Measurements from ENCODE around the gene RBPMS2. TPM values are rescaled to one million over a fixed set of nuclear protein-coding genes. Genes with fewer than 3 reads are reported as not detected.

The RBPMS2 gene
- polyA plus RNA-seq, 1 donor (not counting 4 experiments of a cell fraction or from before 2014, with no cell fraction given), result not detected

DNA sequence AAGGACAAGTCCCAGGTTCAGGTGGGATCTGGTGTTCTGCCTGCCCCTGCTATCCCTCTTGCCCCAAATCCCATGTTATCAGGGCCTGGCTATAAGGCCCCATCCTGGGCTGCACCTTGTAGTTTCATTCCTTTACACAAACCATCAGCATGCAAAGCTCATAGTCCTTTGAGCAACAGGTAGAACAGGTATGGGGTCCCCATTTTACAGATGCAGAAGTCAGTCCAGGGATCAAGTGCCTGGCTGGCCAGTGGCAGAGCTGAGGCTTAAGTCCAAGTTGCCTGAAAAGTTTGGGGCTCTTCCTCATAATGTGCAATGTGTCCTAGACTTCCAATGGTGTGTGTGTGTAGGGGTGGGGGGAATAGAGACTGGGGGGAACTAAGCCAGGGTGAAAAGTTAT lies 11.9 kb downstream of the RBPMS2 start:
- H3K79me2 ChIP-seq (ENCODE audit: control insufficient read depth, insufficient read depth, low read length), result no peaks in the 10 kb centered on the region
- H3K27me3 ChIP-seq (ENCODE audit: control insufficient read depth, extremely low read depth, insufficient read depth, low read length), result no peaks in the 10 kb centered on the region
- no peak overlapping the region for H2AFZ ChIP-seq (ENCODE audit: control insufficient read depth, low read length)
- H3K9ac ChIP-seq (ENCODE audit: control insufficient read depth, extremely low read depth, insufficient read depth, low read length), result no peak overlapping the region
- H3K36me3 ChIP-seq (ENCODE audit: control insufficient read depth in 2 of 2, extremely low read depth in 1 of 2, insufficient read depth in 2 of 2, low read length in 2 of 2), result no peaks in the 10 kb centered on the region
- FAIRE-seq (no peak), DNase-seq (ENCODE audit: low read depth, low spot score) (no peak)
- dilution Hi-C loops (cut with MboI; ENCODE audit: extremely low pct_ligation_motif_present, low sequenced_read_pairs), result no loop called here
- H3K9me1 ChIP-seq (ENCODE audit: control insufficient read depth, extremely low read depth, insufficient read depth, low read length), result no peaks in the 10 kb centered on the region
- no peaks in the 10 kb centered on the region for H4K20me1 ChIP-seq (ENCODE audit: control insufficient read depth, extremely low read depth, insufficient read depth, low read length)
- no peak for TF ChIP-seq EZH2 (IDR thresholded peaks at IDR 0.05; ENCODE audit: low read length)
- TF ChIP-seq, protein P1, sequence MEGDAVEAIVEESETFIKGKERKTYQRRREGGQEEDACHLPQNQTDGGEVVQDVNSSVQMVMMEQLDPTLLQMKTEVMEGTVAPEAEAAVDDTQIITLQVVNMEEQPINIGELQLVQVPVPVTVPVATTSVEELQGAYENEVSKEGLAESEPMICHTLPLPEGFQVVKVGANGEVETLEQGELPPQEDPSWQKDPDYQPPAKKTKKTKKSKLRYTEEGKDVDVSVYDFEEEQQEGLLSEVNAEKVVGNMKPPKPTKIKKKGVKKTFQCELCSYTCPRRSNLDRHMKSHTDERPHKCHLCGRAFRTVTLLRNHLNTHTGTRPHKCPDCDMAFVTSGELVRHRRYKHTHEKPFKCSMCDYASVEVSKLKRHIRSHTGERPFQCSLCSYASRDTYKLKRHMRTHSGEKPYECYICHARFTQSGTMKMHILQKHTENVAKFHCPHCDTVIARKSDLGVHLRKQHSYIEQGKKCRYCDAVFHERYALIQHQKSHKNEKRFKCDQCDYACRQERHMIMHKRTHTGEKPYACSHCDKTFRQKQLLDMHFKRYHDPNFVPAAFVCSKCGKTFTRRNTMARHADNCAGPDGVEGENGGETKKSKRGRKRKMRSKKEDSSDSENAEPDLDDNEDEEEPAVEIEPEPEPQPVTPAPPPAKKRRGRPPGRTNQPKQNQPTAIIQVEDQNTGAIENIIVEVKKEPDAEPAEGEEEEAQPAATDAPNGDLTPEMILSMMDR (optimal IDR thresholded peaks at IDR 0.05 in 1 of 3, IDR thresholded peaks at IDR 0.05 in 1 of 3, conservative IDR thresholded peaks at IDR 0.05 in 1 of 3; ENCODE audit: extremely low read depth in 1 of 3, insufficient read depth in 2 of 3, low read length in 3 of 3), result no peak
- H3K27ac ChIP-seq (ENCODE audit: control insufficient read depth, insufficient read depth, low read length), result no peak overlapping the region
- no peaks in the 10 kb centered on the region for H3K9me3 ChIP-seq (ENCODE audit: control insufficient read depth, low read depth, low read length)
- H3K4me1 ChIP-seq (ENCODE audit: control insufficient read depth, extremely low read depth, insufficient read depth, low read length), result no peaks in the 10 kb centered on the region
- H3K4me3 ChIP-seq (ENCODE audit: control insufficient read depth in 2 of 3, extremely low read depth in 1 of 3, insufficient read depth in 2 of 3, low read depth in 1 of 3, low read length in 3 of 3), result no peak overlapping the region
- no peak overlapping the region for H3K4me2 ChIP-seq (ENCODE audit: control insufficient read depth, extremely low read depth, insufficient read depth, low read depth, low read length)

DNA sequence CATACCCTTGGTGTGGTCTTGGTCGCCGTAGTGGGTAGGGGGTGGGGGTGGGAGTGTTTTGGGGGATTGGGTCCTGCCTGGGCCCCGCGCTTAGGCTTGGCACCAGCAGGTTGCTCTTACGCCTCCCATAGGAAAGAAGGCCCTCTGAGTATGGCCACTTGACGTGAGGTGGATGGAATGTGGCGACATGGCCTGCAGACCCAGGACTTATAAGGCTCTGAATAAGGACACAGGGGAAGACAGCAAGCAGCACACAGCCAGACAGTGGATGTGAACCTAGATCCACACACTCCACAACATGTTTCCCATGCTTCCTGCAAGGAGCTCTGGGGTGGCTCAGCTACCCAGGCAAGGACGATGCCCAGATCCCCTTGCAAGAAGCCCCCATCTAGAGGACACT lies 12.4 kb downstream of the RBPMS2 start:
- Histone ChIP-seq H3K4me2 (ENCODE audit: control insufficient read depth, extremely low read depth, insufficient read depth, low read depth, low read length) (no peak overlapping the region), H3K27ac (ENCODE audit: control insufficient read depth, insufficient read depth, low read length) (no peak overlapping the region), H3K9me3 (ENCODE audit: control insufficient read depth, low read depth, low read length) (no peaks in the 10 kb centered on the region), H4K20me1 (ENCODE audit: control insufficient read depth, extremely low read depth, insufficient read depth, low read length) (no peaks in the 10 kb centered on the region), H3K27me3 (ENCODE audit: control insufficient read depth, extremely low read depth, insufficient read depth, low read length) (no peaks in the 10 kb centered on the region), H3K4me1 (ENCODE audit: control insufficient read depth, extremely low read depth, insufficient read depth, low read length) (no peaks in the 10 kb centered on the region), H3K36me3 (ENCODE audit: control insufficient read depth in 2 of 2, extremely low read depth in 1 of 2, insufficient read depth in 2 of 2, low read length in 2 of 2) (no peaks in the 10 kb centered on the region), H3K4me3 (ENCODE audit: control insufficient read depth in 2 of 3, extremely low read depth in 1 of 3, insufficient read depth in 2 of 3, low read depth in 1 of 3, low read length in 3 of 3) (no peak overlapping the region), H3K9ac (ENCODE audit: control insufficient read depth, extremely low read depth, insufficient read depth, low read length) (no peak overlapping the region), H3K79me2 (ENCODE audit: control insufficient read depth, insufficient read depth, low read length) (no peaks in the 10 kb centered on the region), H3K9me1 (ENCODE audit: control insufficient read depth, extremely low read depth, insufficient read depth, low read length) (no peaks in the 10 kb centered on the region), H2AFZ (ENCODE audit: control insufficient read depth, low read length) (no peak overlapping the region)
- dilution Hi-C loops (cut with MboI; ENCODE audit: extremely low pct_ligation_motif_present, low sequenced_read_pairs), result no loop called here
- no peak for TF ChIP-seq EZH2 (IDR thresholded peaks at IDR 0.05; ENCODE audit: low read length)
- TF ChIP-seq, protein P1 (optimal IDR thresholded peaks at IDR 0.05 in 1 of 3, IDR thresholded peaks at IDR 0.05 in 1 of 3, conservative IDR thresholded peaks at IDR 0.05 in 1 of 3; ENCODE audit: extremely low read depth in 1 of 3, insufficient read depth in 2 of 3, low read length in 3 of 3), result no peak
- DNase-seq (ENCODE audit: low read depth, low spot score) (no peak), FAIRE-seq (no peak)

All from keratinocyte (primary cell).